ENCODE results near the gene NEO1. TPM values are rescaled to one million over a fixed set of nuclear protein-coding genes. Genes with fewer than 3 reads are reported as not detected.

The NEO1 gene
- total and polyA plus RNA-seq, 2 of the 13 experiments (the other 11 are each of a cell fraction or from before 2014, with no cell fraction given), result 8.4 to 11.0 TPM

DNA sequence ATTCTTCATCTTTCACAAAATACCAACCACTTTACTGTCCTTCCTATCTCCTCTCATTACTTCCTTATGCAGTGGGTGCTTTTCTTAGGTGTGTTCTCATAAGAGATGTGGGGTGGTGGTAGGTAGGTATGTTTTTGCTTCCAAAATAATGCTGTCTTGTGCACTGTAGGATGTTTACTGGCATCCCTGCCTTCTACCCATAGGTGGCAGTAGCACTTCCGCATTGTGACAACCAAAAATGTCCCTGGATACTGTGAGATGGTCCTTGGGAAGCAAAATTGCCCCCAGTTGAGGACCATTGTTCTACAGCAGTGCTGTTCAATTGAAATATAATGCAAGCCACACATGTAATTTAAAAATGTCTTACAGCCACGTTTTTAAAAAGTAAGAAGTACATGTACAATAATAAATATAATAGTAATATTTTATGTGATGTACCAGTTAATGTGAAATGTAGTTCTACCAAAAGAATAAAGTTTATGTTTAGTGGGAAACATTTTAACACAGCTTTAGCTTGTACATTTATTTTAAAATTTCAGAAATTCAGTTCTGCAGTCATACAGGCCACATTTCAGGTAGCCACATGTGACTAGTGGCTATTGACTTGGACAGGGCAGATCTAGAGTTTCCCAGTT is 75.2 kb downstream of the NEO1 start (continued):
- TF ChIP-seq SIX4 (CRISPR knock-in tag; IDR thresholded peaks at IDR 0.05) (no peak), ZBTB1 (CRISPR knock-in tag; IDR thresholded peaks at IDR 0.05; ENCODE audit: borderline replicate concordance) (no peak), ZNF383 (CRISPR knock-in tag; IDR thresholded peaks at IDR 0.05; ENCODE audit: borderline replicate concordance) (no peak), ZIK1 (CRISPR knock-in tag; IDR thresholded peaks at IDR 0.05; ENCODE audit: borderline replicate concordance, low read depth) (no peak)

DNA sequence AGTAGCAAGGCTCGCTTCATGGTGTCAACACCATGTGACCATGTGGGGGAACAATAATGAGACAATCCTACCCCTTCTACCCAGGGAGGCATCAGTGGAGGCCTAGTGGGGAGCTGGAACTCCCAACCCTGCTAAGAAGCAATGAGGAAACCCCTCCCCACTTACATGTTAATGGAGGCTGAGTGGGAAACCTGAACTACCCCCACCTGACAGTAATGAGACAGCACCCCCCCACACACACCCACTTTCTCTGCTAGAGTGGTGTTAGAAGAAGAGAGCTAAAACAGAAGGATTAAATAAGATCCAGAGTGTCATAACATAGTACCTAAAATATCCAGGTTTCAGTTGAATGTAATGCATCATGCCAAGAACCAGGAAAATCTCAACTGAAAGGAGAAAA is 78.6 kb downstream of the NEO1 start:
- Histone ChIP-seq H3K4me1 (ENCODE audit: insufficient read depth, low read length) (no peaks in the 10 kb centered on the region), H3K4me3 (replicated peaks in 1 of 3; ENCODE audit: insufficient read depth in 1 of 3, low read depth in 2 of 3, low read length in 3 of 3) (no peak overlapping the region), H3K9ac (ENCODE audit: insufficient read depth, low read depth, low read length) (no peak overlapping the region), H4K20me1 (ENCODE audit: insufficient read depth, low read length) (no peaks in the 10 kb centered on the region; the same call in 1 of the 2 replicates), H3K4me2 (ENCODE audit: low read depth, low read length) (no peak overlapping the region), H3K9me3 (ENCODE audit: low read length) (no peaks in the 10 kb centered on the region), H3K79me2 (ENCODE audit: insufficient read depth, low read length) (no peaks in the 10 kb centered on the region), H2AFZ (ENCODE audit: low read length) (no peak overlapping the region), H3K27ac (ENCODE audit: extremely low read length, insufficient read depth, low read length) (no peak overlapping the region), H3K27me3 (ENCODE audit: control insufficient read depth in 1 of 2, insufficient read depth in 2 of 2, low read length in 2 of 2) (no peaks in the 10 kb centered on the region), H3K36me3 (replicated peaks in 1 of 2; ENCODE audit: control insufficient read depth in 1 of 2, insufficient read depth in 2 of 2, low read length in 2 of 2) (no peaks in the 10 kb centered on the region)
- no peak for ATAC-seq
- POLR2A ChIA-PET, result no interaction called here
- in situ Hi-C loops (cut with HindIII; ENCODE audit: extremely low pct_ligation_motif_present, low pct_unique_long_range_greater_than_20kb), result no loop called here
- TF ChIP-seq IKZF1 (IDR thresholded peaks at IDR 0.05) (no peak), ZNF326 (CRISPR knock-in tag; IDR thresholded peaks at IDR 0.05; ENCODE audit: borderline replicate concordance) (no peak), ZKSCAN5 (CRISPR knock-in tag; IDR thresholded peaks at IDR 0.05) (no peak), ZNF605 (CRISPR knock-in tag; IDR thresholded peaks at IDR 0.05) (no peak), SMARCC2 (IDR thresholded peaks at IDR 0.05) (no peak)
- TF ChIP-seq, protein P1, sequence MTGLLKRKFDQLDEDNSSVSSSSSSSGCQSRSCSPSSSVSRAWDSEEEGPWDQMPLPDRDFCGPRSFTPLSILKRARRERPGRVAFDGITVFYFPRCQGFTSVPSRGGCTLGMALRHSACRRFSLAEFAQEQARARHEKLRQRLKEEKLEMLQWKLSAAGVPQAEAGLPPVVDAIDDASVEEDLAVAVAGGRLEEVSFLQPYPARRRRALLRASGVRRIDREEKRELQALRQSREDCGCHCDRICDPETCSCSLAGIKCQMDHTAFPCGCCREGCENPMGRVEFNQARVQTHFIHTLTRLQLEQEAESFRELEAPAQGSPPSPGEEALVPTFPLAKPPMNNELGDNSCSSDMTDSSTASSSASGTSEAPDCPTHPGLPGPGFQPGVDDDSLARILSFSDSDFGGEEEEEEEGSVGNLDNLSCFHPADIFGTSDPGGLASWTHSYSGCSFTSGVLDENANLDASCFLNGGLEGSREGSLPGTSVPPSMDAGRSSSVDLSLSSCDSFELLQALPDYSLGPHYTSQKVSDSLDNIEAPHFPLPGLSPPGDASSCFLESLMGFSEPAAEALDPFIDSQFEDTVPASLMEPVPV (CRISPR knock-in tag; IDR thresholded peaks at IDR 0.05), result no peak
- BruUV-seq (replicated peaks), result no TSS peak
- FAIRE-seq, result no peak
- no peak for DNase-seq (ENCODE audit: low spot score)
- WGBS (ENCODE audit: low lambda C conversion rate), result 100% methylated on average over 1 of the region's 1 CpG
- CTCF ChIA-PET (ENCODE audit: low intra/inter-chr PET ratio, low total read pairs), result no interaction called here
- intact Hi-C loops (cut with micrococcal nuclease; ENCODE audit: unreplicated experiment), result no loop called here
